Epithelial cell of proximal tubule (primary cell): ENCODE data around the gene PDGFA. TPM values are rescaled to one million over a fixed set of nuclear protein-coding genes. Genes with fewer than 3 reads are reported as not detected.

ENCODE experiments used
- DNase-seq: peaks from one replicate; pipeline ENCODE4 v3.0.0-alpha.2; 2011; ENCODE audit warnings: low read depth
- H3K4me3 ChIP-seq: 2 replicates; pipeline ENCODE4 v1.5.1; 2011; ENCODE audit warnings: low read depth, mild to moderate bottlenecking, low read length
- total RNA-seq: library from RNA; depleted of rRNA; stranded (reverse); fragments of >200 nt; gene quantifications from 2 replicates; pipeline ENCODE4 v1.2.3, GENCODE V29; 2015
- TF ChIP-seq, protein P1 (sequence below): conservative IDR thresholded peaks from 2 replicates; pipeline ENCODE4 v1.5.1; 2012; ENCODE audit warnings: low read depth, mild to moderate bottlenecking, low read length

Gene PDGFA
- total RNA-seq, 1 donor from 2014 or later = 27.3 TPM

DNA sequence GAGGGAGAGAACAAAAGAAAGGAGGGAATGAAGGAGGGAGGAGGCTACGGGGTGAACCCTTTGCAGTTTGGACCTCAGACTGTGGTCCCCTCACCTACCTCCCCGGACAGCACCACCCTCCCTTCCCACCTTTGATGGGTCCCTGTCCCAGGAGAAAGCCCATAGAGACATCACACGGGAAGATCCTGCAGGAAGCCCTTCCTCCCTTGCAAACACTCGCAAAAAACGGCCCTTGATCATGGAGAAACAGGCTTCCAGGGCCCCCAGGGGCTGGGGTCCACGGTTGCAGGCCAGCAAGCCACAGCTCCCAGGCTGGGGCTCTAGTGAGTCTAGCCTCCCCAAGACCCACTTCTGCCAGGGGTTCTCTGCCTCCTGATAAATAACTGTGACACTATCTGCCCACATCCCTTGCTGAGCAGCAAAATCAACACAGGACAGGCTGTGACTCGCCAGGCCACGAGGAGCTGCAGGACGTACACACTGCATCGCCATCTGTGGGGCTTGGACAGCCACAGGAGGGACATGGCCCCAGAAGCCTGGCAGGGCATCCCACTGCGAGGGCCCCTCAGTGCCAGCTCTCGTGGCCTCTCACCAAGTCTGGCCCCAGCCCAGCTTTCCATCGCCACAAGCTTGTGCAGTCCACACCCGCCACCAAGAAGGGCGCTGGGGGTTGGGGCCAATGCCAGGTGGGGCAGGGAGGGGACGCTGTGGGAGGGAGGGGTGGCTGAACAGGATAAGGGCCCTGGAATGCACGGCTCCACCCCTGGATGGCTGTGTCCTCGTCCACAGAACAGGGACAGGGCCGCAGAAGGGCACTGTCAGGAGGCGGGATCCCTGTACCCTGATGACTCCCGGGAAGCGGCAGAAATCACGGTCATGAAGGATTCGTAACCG, 34.2 kb downstream of the PDGFA start:
- TF ChIP-seq, protein P1, sequence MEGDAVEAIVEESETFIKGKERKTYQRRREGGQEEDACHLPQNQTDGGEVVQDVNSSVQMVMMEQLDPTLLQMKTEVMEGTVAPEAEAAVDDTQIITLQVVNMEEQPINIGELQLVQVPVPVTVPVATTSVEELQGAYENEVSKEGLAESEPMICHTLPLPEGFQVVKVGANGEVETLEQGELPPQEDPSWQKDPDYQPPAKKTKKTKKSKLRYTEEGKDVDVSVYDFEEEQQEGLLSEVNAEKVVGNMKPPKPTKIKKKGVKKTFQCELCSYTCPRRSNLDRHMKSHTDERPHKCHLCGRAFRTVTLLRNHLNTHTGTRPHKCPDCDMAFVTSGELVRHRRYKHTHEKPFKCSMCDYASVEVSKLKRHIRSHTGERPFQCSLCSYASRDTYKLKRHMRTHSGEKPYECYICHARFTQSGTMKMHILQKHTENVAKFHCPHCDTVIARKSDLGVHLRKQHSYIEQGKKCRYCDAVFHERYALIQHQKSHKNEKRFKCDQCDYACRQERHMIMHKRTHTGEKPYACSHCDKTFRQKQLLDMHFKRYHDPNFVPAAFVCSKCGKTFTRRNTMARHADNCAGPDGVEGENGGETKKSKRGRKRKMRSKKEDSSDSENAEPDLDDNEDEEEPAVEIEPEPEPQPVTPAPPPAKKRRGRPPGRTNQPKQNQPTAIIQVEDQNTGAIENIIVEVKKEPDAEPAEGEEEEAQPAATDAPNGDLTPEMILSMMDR = no peak
- no peak for DNase-seq
- no peak overlapping the region for H3K4me3 ChIP-seq

GRCh38 chr7:484356-485101, 35.1 kb downstream of the PDGFA start:
- no peak for DNase-seq
- no peak overlapping the region for H3K4me3 ChIP-seq
- TF ChIP-seq, protein P1 = no peak

DNA sequence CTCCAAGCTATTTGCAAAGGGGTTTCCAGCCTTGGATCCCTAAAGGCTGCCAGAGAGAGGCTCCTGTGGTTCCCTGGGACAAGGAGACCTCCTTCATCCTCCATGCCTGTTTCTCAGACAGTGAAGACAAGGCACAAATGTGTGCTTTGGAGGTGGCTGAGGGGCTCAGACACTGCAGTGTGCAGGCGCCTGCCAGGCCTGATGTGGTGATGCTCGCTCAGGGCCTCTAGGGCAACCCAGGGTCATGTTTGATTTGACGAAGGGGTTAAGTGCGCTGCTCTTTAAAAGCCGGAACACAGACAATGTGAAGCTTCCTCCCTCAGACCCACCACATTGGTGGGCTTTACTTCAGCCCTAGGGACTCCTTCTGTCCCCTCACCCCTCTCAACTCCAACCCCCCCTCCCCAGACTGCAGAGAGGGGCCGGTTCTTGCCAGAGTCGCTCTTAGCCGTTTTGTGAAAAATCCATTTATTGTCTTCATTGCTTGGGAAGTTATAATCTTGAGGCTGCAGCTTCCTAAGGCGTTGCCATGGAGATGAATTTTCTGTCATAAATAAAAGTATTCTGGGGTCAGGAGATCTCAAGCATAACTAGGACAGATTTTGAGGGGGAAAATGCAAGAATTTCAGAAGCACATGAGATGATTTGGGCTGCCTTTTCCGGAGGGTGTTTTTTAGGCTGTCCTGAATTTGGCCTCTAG, 35.8 kb downstream of the PDGFA start:
- TF ChIP-seq, protein P1 = no peak
- no peak for DNase-seq
- no peak overlapping the region for H3K4me3 ChIP-seq

DNA sequence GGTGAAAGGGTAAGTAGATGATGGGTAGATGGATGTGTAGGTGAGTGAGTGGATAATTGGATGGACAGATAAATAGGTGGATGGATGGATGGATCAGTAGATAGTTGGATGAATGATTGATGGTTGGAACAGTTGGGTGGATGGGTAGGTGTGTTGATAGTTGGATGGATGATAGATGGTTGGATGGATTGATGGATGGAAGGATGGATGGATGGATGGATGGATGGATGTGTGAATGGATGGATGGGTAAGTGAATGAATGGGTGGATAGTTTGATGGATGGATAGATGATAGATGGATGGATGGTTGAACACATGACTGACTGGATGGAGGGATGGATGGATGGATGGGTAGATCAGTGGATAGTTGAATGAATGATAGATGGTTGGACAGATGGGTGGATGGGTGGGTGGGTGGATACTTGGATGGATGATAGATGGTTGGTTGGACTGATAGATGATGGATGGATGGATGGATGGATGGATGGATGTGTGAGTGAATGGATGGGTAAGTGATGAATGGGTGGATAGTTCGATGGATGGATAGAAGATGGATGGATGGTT, 37.0 kb downstream of the PDGFA start:
- TF ChIP-seq, protein P1 = no peak
- DNase-seq = no peak
- H3K4me3 ChIP-seq = no peak overlapping the region

- H3K4me3 ChIP-seq = no peak overlapping the region
- TF ChIP-seq, protein P1 = no peak
- no peak for DNase-seq
Observed at GRCh38 chr7:481219-481930, 38.3 kb downstream of the PDGFA start.
